Activated T-cell treated with anti-CD3 and anti-CD28 coated beads, Interleukin-2, amount 50 U/mL, for 4 hours (primary cell): ENCODE data around the gene KRT86. TPM values are rescaled to one million over a fixed set of nuclear protein-coding genes. Genes with fewer than 3 reads are reported as not detected.
"Not testable (repeated sequence)": the region's sequence is repeated elsewhere in the genome, so short reads cannot be mapped to it uniquely, and the experiment has no call there.

ENCODE experiments used
- ATAC-seq, 2 donors: fragments of 200-7000 bp; cut with Tn5 transposase; one replicate each; pipeline ENCODE4 v1.10.0; 2021
- DNase-seq: peaks from one replicate; pipeline ENCODE4 v3.0.0-alpha.2; 2020
- H3K27me3 Mint-ChIP-seq: one replicate; pipeline ENCODE4 v1.8.0; 2021; ENCODE audit warnings: low read depth, mixed read lengths
- H3K36me3 Mint-ChIP-seq: one replicate; pipeline ENCODE4 v1.8.0; 2022; ENCODE audit warnings: mixed read lengths; ENCODE audit not compliant: insufficient read depth
- H3K4me1 Mint-ChIP-seq: one replicate; pipeline ENCODE4 v1.8.0; 2021; ENCODE audit warnings: low read depth, mixed read lengths
- H3K4me3 Mint-ChIP-seq: one replicate; pipeline ENCODE4 v1.8.0; 2021; ENCODE audit warnings: mild to moderate bottlenecking, moderate library complexity, mixed read lengths
- H3K9me3 Mint-ChIP-seq: one replicate; pipeline ENCODE4 v1.8.0; 2021; ENCODE audit warnings: mixed read lengths
- total RNA-seq, 3 donors: library from RNA; stranded (reverse); gene quantifications; one replicate each; pipeline ENCODE4 v1.2.1, GENCODE V29; 2021

Gene KRT86
- total RNA-seq, 3 donors from 2014 or later, result not detected

- Mint-ChIP-seq H3K36me3 (no peaks in the 10 kb centered on the region), H3K4me1 (peaks cover 7% of the 10 kb centered on the region), H3K9me3 (no peaks in the 10 kb centered on the region), H3K4me3 (no peak overlapping the region), H3K27me3 (peaks cover 20% of the 10 kb centered on the region)
- ATAC-seq, result no peak
- DNase-seq, result no peak
These were observed 6.5 kb downstream of the KRT86 start for GRCh38 chr12:52280796-52281560.

DNA sequence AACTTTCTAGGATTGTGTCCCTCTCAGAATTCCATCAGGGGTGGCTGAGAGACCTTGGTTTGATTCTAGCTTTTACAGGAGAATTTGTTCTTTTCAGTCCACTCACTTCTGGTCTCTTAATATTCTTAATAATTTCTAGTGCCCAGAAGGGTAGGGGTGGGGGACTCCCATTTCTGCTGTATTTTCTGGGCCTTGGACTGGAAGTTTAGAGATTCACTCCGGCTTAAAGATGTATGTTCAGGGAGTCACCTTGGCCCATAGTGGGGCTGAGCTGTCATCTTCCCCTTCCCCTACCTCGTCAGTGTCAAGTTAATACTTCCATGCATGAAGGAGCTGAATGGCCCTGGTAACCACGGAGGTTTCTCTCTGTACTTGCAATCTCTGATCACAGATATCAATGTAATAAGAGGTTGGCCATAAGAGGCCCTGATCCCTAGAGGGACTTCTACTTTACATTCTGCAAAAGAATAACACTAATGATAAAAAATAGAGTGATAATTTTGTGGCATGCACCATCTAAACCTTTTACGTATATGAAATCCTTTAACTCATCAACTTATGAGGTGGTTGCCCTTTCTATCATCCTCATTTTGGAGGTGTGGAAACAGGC is 10.2 kb downstream of the KRT86 start:
- H3K4me1 Mint-ChIP-seq, result peaks cover 5% of the 10 kb centered on the region
- no peaks in the 10 kb centered on the region for H3K36me3 Mint-ChIP-seq
- ATAC-seq (no peak), DNase-seq (no peak)
- H3K9me3 Mint-ChIP-seq, result no peaks in the 10 kb centered on the region
- no peak overlapping the region for H3K4me3 Mint-ChIP-seq
- peaks cover 7% of the 10 kb centered on the region for H3K27me3 Mint-ChIP-seq

DNA sequence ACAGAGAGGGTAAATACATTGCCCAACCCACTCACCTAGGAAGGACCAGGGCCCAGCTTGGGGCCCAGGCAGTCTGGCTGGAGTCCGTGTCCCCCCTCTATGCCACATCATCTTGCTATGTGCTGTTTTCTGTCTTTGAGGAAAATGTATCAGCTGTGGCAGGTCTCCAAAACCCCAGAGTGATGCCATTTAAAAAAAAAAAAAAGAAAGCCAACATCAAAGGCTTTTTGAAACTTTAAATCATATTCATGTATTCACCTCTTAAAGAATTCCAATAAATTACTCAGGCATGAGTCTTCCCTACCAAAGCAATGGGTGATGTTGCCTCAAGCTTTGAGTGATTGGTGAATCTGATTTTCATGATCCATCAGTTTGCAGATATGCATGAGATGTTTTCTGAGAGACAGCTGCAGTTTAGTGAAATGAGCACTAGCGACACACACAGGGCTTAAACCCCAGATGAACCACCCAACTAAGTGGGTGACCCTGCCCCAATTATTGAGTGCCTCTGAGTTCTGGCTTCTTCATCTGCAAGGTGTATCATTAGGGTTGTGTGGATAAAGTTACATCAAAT is 10.8 kb downstream of the KRT86 start:
- DNase-seq, result no peak
- Mint-ChIP-seq H3K9me3 (no peaks in the 10 kb centered on the region), H3K4me3 (no peak overlapping the region), H3K36me3 (no peaks in the 10 kb centered on the region), H3K27me3 (peaks cover 3% of the 10 kb centered on the region), H3K4me1 (peaks cover 5% of the 10 kb centered on the region)
- no peak for ATAC-seq

DNA sequence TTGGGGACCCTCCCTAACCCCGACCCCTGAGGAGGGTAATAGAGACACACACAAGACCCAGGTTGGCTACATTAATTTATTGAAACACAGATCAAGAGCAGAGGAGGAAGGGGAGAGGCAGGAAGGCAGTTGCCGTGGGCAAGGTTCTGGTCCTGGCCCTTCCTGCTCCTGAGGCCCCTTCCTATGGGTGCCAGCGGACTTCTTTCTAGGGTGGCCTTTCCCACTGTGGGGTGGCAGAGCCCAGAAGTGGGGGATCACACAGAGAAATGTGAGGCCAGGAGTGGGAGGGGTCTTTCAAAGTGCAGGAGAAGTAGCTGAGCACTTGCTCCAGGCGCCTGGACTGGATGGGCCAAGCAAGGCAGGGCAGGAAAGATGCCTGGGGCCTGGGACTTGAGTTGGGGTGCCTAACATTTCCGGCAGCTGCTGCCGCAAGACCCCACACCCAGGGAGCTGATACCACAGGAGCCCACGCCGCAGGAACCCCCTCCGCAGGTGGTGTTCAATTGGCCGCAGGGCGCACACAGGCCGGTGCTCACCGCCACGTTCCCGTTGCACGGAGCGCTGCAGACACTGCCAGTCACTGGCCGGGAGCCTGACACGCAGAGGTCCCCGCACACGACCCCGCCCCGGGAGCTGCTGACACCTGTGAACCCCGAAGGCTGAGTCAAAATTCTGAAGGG is 11.5 kb downstream of the KRT86 start:
- ATAC-seq, result no peak
- Mint-ChIP-seq H3K9me3 (no peaks in the 10 kb centered on the region), H3K4me3 (no peak overlapping the region), H3K36me3 (no peaks in the 10 kb centered on the region), H3K4me1 (peaks cover 5% of the 10 kb centered on the region), H3K27me3 (peaks cover 3% of the 10 kb centered on the region)
- no peak for DNase-seq

DNA sequence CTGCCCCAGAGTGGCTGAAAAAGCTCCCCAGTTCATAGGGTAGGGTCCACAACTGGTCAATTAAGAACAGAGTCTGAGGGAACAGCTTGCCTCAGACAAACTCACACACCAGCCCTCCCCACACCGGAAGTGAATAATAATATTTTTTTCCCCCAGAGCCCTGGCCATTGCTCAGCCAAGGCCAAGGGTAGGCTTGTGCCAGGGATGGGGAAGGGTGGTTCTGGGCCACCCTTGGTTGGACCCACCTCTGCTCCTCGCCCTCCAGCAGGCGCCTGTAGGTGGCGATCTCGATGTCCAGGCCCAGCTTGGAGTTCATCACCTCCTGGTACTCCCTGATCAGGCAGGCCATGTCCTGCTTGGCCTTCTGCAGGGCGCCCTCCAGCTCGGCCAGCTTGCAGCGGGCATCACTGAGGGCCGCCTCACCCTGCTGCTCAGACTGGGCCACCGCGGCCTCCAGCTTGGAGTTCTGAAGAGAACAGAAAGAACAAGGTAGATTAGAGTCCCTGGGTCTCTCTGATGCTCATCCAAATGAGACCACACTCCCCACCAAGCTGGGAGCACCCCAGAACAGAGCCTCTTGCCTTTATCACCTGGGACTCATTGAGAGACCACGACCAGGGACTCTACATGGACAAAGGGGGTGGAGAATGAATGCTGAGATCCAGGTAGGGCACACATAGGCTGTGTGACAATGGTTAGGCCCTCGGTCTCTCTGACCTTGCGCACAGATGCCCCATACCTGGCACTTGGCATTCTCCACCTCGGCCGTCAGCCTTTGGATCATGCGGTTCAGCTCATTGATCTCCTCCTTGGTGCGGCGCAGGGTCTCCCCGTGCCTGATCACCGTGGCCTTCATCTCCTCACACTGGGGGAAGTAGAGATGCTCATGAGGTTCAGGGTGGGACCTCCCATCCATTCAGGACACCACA is 12.7 kb downstream of the KRT86 start:
- H3K9me3 Mint-ChIP-seq, H3K4me1 Mint-ChIP-seq, DNase-seq, H3K27me3 Mint-ChIP-seq, H3K36me3 Mint-ChIP-seq, ATAC-seq, H3K4me3 Mint-ChIP-seq: not testable (repeated sequence)

GRCh38 chr12:52287816-52288805 is 13.7 kb downstream of the KRT86 start:
- not testable (repeated sequence) for H3K9me3 Mint-ChIP-seq, DNase-seq, H3K4me3 Mint-ChIP-seq, H3K36me3 Mint-ChIP-seq, H3K27me3 Mint-ChIP-seq, H3K4me1 Mint-ChIP-seq, ATAC-seq

DNA sequence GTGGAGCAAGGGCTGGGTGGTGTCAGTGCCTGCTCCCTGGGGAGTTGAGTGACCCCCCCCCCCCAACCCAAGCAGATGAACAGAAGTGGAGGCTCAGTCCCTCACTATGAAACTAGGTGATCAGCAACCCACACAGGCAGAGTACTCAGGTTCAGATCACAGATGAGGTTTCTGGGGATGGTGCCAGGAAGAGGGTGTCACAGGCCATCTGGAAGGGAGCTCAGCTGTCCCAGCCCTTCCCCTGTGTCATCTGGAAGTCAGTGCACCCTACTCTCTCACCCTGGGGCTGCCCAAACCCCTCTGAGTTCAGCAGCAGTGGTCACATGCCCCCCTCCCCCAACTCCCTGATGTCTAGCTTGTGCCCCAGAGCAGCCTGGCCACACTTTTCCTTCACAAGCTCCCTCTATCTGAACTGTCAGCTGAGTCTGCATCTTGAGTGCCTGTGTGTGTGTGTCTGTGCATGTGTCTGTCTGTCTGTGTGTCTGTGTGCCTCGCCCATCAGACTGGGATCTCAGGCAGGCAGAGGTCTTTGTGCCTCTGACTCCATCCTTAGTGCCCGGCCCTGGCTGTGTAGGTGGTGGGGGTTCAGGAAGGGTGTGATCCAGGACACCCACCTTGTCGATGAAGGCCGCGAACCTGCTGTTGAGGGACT is 16.2 kb downstream of the KRT86 start:
- not testable (repeated sequence) for H3K36me3 Mint-ChIP-seq, H3K4me3 Mint-ChIP-seq, DNase-seq, H3K27me3 Mint-ChIP-seq, ATAC-seq, H3K4me1 Mint-ChIP-seq, H3K9me3 Mint-ChIP-seq

DNA sequence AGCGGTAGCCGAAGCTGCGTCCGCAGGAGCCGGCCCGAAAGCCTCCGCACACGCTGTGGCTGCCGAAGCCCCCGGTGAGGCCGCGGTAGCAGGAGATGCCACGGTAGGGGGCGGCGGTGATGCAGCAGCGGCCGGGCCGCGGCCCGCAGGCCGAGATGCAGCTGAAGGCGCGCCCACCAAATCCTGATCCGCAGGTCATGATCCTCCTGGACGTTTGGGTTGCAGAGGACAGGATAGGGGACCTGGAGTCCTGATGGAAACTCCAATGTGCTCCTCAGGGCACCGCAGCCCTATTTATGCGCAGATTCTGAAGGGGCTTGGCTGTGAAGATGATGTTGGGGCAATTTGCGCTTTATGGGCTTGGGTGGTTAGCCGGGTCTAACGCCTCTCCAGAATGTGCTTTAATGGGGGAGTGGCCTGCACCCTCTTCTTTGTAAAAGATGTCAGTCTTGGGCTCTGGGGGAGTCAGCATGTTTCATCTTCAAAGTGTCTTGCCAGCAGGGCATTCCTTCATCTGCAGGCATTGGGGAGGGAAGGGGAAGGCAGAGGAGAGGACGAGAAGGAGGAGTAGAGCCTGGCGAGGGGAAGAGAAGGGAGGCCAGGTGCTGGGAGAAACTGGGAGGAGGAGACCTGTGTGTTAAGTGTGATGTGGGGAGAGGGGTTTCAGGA is 17.0 kb downstream of the KRT86 start, which contains the start of gene KRT81:
TSS of gene KRT81 (minus strand) at position 268 of the 669 bp plus-strand sequence. CDS start at position 199, 69 bp downstream.
- Mint-ChIP-seq H3K27me3 (peaks cover 12% of the 10 kb centered on the region), H3K4me1 (peaks cover 5% of the 10 kb centered on the region), H3K36me3 (no peaks in the 10 kb centered on the region), H3K9me3 (no peaks in the 10 kb centered on the region), H3K4me3 (no peak within 1 kb of the TSS)
- ATAC-seq (no peak), DNase-seq (no peak)

DNA sequence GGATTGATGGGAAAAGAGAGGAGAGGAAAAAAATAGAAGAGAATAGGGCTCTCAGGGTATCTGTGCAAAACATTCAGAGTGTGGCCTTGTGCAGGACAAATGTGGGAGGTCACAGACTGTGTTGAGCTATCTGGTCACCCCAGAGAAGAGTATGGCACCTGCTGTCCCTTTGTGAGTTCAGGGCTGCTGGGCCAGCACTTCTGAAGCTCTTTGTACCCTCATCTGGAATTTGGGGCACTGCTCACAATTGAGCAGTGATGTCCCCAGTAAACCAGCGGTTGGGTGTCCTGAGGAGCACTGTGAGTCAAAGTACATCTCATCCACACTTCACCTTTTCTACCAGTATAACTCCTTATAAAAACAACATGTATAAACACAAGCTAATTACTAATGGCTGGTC is 19.5 kb downstream of the KRT86 start:
- no peaks in the 10 kb centered on the region for H3K4me1 Mint-ChIP-seq
- H3K27me3 Mint-ChIP-seq, result peaks cover 19% of the 10 kb centered on the region
- no peak overlapping the region for H3K4me3 Mint-ChIP-seq
- no peaks in the 10 kb centered on the region for H3K9me3 Mint-ChIP-seq
- DNase-seq (no peak), ATAC-seq (no peak)
- no peaks in the 10 kb centered on the region for H3K36me3 Mint-ChIP-seq

- Mint-ChIP-seq H3K27me3 (peaks cover 21% of the 10 kb centered on the region), H3K36me3 (no peaks in the 10 kb centered on the region), H3K9me3 (no peaks in the 10 kb centered on the region), H3K4me3 (no peak overlapping the region), H3K4me1 (no peaks in the 10 kb centered on the region)
- no peak for ATAC-seq
- no peak for DNase-seq
These were observed 20.4 kb downstream of the KRT86 start for GRCh38 chr12:52294803-52295202.

DNA sequence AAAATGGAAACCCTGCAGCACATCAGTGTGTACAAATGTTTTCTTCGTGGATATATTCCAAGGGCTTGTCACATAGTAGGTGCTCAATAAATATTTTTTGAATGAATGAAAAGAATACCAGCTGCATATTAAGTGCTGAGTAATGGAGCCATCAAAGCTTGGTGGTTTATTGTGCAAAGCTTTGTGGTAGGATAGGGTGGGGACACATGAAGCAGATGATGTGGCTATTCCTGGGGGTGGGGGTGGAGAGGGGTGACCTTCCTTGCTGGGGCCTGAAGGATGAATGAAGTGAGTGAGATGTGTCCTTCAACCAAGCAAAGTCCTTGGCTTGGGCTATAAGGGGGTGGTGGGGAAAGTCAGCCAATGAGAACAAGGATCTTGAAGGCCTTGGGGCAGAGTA is 21.2 kb downstream of the KRT86 start:
- ATAC-seq, result no peak
- Mint-ChIP-seq H3K4me3 (no peak overlapping the region), H3K27me3 (peaks cover 21% of the 10 kb centered on the region), H3K9me3 (no peaks in the 10 kb centered on the region), H3K4me1 (no peaks in the 10 kb centered on the region), H3K36me3 (no peaks in the 10 kb centered on the region)
- DNase-seq, result no peak

DNA sequence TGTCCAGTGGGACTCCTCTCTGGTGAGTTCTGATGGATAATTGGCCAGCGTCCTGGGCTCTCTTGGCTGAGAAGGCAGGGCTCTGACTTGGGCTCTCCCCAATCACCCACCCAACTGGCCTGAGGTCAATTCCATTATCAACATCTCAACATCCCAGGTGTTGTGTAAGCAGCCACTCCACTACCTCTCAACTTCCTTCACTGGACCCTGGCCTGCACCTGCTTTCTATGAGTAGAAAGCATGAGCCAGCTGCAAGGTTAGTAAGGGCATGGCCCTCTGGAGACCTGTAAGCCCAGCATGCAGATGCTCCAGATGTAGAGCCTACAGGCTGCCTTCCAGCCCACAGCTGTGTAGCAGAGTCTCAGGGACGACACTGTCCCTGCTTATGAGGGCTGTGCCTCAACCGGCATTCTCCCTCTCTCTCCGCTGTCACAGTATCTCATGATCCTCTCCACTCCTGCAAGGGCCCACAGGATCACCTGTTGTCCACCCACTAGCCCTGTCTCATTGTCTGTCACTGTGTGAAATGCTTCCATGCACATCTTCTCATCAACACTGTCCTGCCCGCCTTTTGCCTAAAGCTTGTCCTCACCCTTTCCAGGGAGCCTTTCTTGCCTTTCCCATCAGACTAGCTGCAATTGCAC is 22.2 kb downstream of the KRT86 start:
- no peak overlapping the region for H3K4me3 Mint-ChIP-seq

More for the DNA sequence above, 22.2 kb downstream of the KRT86 start:
- DNase-seq (no peak), ATAC-seq (no peak)
- Mint-ChIP-seq H3K36me3 (no peaks in the 10 kb centered on the region), H3K27me3 (peaks cover 18% of the 10 kb centered on the region), H3K4me1 (no peaks in the 10 kb centered on the region), H3K9me3 (no peaks in the 10 kb centered on the region)
